Breast epithelium (tissue), 4 donors: ENCODE data around the gene KBTBD13. TPM values are rescaled to one million over a fixed set of nuclear protein-coding genes. Genes with fewer than 3 reads are reported as not detected.
A peak's percentile ranks its signal among the peaks of the same experiment; 100 is the strongest.

Source experiments
- DNase-seq, 2 donors: peaks; one replicate each; pipeline ENCODE4 v3.0.0-alpha.2; 2019; ENCODE audit warnings: low spot score in 2 of 2
- H3K27ac ChIP-seq, 2 donors: fragments of 200-600 bp; sonication (generic) in 1 of 2; one replicate each; pipeline ENCODE4 v1.5.1; 2016 to 2019; ENCODE audit warnings: mild to moderate bottlenecking in 1 of 2
- H3K27me3 ChIP-seq, 2 donors: fragments of 200-600 bp; sonication (generic) in 1 of 2; one replicate each; pipeline versions ENCODE4 v1.5.1 to v1.6.0; 2017 to 2019; ENCODE audit warnings: control low read depth in 1 of 2, mild to moderate bottlenecking in 1 of 2
- H3K36me3 ChIP-seq: fragments of 200-600 bp; one replicate; pipeline ENCODE4 v1.5.1; 2019
- H3K4me1 ChIP-seq, 2 donors: fragments of 200-600 bp; sonication (generic); one replicate each; pipeline ENCODE4 v1.5.1; 2016 to 2019; ENCODE audit warnings: control low read depth in 1 of 2
- H3K4me3 ChIP-seq, 3 donors: fragments of 200-600 bp; sonication (generic); 1 replicate in 2 of 3; 2 replicates in 1 of 3; pipeline ENCODE4 v1.5.1; 2016 to 2019; ENCODE audit warnings: mild to moderate bottlenecking in 3 of 3, moderate library complexity in 2 of 3
- H3K9me3 ChIP-seq, 2 donors: fragments of 200-600 bp; sonication (generic) in 1 of 2; one replicate each; pipeline ENCODE4 v1.5.1; 2016 to 2019; ENCODE audit warnings: control low read depth in 1 of 2
- POLR2A ChIP-seq: fragments of 450-650 bp; IDR thresholded peaks from one replicate; pipeline ENCODE4 v1.6.1; 2016; ENCODE audit warnings: antibody characterized with exemption, mild to moderate bottlenecking, moderate library complexity
- POLR2AphosphoS5 ChIP-seq, 3 donors: sonication (generic); formaldehyde crosslinking; IDR thresholded peaks; one replicate each; pipeline ENCODE4 v1.6.1; 2017; ENCODE audit warnings: antibody characterized with exemption in 3 of 3
- intact Hi-C: fragments of 100-400 bp; cut with DNase I; formaldehyde crosslinking; loops from one replicate; pipeline ENCODE4 v1.15.1; 2023; ENCODE audit warnings: low total_unique reads
- total RNA-seq, 3 donors: library from RNA; depleted of rRNA; stranded (reverse); fragments of >200 nt; gene quantifications; one replicate each; pipeline ENCODE4 v1.1.0, GENCODE V29; 2016
- TF ChIP-seq, protein P1 (sequence below), 3 donors: fragments of 450-650 bp; IDR thresholded peaks; one replicate each; pipeline ENCODE4 v1.5.1; 2016 to 2017; ENCODE audit warnings: antibody characterized with exemption in 3 of 3, mild to moderate bottlenecking in 3 of 3, moderate library complexity in 3 of 3

The KBTBD13 gene
- total RNA-seq, 3 donors from 2014 or later = 0.15 to 0.33 TPM; not detected in 1

- Histone ChIP-seq H3K9me3 (no peaks in the 10 kb centered on the region), H3K36me3 (no peaks in the 10 kb centered on the region), H3K27ac (peak overlapping the region; percentile 21 to 70), H3K27me3 (no peaks in the 10 kb centered on the region), H3K4me1 (no peaks in the 10 kb centered on the region), H3K4me3 (no peak overlapping the region)
- no peak for DNase-seq
- no peak for TF ChIP-seq POLR2AphosphoS5 (IDR thresholded peaks at IDR 0.05)
- no peak for TF ChIP-seq POLR2A
- TF ChIP-seq, protein P1, sequence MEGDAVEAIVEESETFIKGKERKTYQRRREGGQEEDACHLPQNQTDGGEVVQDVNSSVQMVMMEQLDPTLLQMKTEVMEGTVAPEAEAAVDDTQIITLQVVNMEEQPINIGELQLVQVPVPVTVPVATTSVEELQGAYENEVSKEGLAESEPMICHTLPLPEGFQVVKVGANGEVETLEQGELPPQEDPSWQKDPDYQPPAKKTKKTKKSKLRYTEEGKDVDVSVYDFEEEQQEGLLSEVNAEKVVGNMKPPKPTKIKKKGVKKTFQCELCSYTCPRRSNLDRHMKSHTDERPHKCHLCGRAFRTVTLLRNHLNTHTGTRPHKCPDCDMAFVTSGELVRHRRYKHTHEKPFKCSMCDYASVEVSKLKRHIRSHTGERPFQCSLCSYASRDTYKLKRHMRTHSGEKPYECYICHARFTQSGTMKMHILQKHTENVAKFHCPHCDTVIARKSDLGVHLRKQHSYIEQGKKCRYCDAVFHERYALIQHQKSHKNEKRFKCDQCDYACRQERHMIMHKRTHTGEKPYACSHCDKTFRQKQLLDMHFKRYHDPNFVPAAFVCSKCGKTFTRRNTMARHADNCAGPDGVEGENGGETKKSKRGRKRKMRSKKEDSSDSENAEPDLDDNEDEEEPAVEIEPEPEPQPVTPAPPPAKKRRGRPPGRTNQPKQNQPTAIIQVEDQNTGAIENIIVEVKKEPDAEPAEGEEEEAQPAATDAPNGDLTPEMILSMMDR (IDR thresholded peaks at IDR 0.05) = no peak
- intact Hi-C loops = no loop called here
Measured at GRCh38 chr15:65055201-65055870, 21.2 kb upstream of the KBTBD13 start.

- no peaks in the 10 kb centered on the region for H3K4me1 ChIP-seq
- no peaks in the 10 kb centered on the region for H3K9me3 ChIP-seq
- H3K4me3 ChIP-seq = no peak overlapping the region
- no peaks in the 10 kb centered on the region for H3K36me3 ChIP-seq
- intact Hi-C loops = no loop called here
- H3K27ac ChIP-seq = peak overlapping the region in 1 of 2 donors; percentile 59
- TF ChIP-seq POLR2A (no peak), POLR2AphosphoS5 (IDR thresholded peaks at IDR 0.05) (no peak)
- TF ChIP-seq, protein P1 (IDR thresholded peaks at IDR 0.05) = no peak
- no peaks in the 10 kb centered on the region for H3K27me3 ChIP-seq
- DNase-seq = no peak
Measured at GRCh38 chr15:65056106-65056505, 20.4 kb upstream of the KBTBD13 start.

DNA sequence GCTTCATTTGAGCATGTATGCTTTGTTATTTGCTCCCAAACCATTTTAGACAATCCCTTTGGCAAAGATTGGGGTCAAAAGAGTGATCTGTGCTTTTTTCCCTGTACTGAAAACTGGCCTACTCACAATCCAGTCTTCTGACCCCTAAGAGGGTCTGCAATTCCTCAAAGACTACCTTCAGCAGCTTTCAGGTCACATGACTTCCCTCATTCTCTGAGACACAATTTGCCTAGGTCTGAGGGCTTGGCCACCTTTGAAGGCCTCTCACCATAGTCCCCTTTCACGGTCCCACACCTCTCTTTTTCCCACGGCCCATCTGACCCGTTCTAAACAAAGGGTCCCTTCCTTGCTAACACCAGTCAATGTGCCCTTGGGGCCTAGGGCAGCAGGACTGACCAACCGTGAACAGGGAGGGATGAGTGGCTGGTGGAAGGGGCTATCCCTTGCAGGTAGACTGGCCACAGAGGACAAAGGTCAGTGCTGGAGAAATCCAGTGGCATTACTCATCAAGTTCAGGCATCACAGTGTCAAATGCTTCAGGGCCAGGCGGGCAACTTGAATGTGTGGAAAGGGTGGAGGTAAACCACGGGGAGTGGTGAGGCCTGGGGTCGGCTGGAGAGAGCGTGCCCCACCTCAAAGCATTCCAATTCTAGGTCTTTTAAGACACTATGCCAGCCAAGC is 19.5 kb upstream of the KBTBD13 start:
- intact Hi-C loops = no loop called here
- H3K4me3 ChIP-seq = no peak overlapping the region
- H3K27me3 ChIP-seq = no peaks in the 10 kb centered on the region
- DNase-seq = no peak
- no peaks in the 10 kb centered on the region for H3K4me1 ChIP-seq
- TF ChIP-seq POLR2AphosphoS5 (IDR thresholded peaks at IDR 0.05) (no peak), POLR2A (no peak)
- TF ChIP-seq, protein P1 (IDR thresholded peaks at IDR 0.05) = no peak
- no peaks in the 10 kb centered on the region for H3K36me3 ChIP-seq
- no peaks in the 10 kb centered on the region for H3K9me3 ChIP-seq
- H3K27ac ChIP-seq = peak overlapping the region in 1 of 2 donors; percentile 39

GRCh38 chr15:65057549-65057940 is 19.0 kb upstream of the KBTBD13 start:
- intact Hi-C loops = no loop called here
- Histone ChIP-seq H3K27me3 (no peaks in the 10 kb centered on the region), H3K27ac (peak overlapping the region in 1 of 2 donors; percentile 39), H3K36me3 (no peaks in the 10 kb centered on the region), H3K4me3 (no peak overlapping the region), H3K4me1 (no peaks in the 10 kb centered on the region), H3K9me3 (no peaks in the 10 kb centered on the region)
- DNase-seq = no peak
- no peak for TF ChIP-seq POLR2A
- no peak for TF ChIP-seq POLR2AphosphoS5 (IDR thresholded peaks at IDR 0.05)
- TF ChIP-seq, protein P1 (IDR thresholded peaks at IDR 0.05) = no peak
